IPS-18a (cell line): ENCODE measurements around the gene ASPG.

Source experiments
- H3K27ac ChIP-seq: one replicate; pipeline ENCODE4 v1.5.1; 2013; ENCODE audit warnings: low read length
- H3K27me3 ChIP-seq: one replicate; pipeline ENCODE4 v1.6.1; 2013; ENCODE audit warnings: mild to moderate bottlenecking, low read length; ENCODE audit not compliant: control insufficient read depth, insufficient read depth
- H3K36me3 ChIP-seq: one replicate; pipeline ENCODE4 v1.6.1; 2013; ENCODE audit warnings: low read depth, low read length; ENCODE audit not compliant: control insufficient read depth
- H3K4me1 ChIP-seq: one replicate; pipeline ENCODE4 v1.6.1; 2013; ENCODE audit warnings: low read depth, low read length; ENCODE audit not compliant: control insufficient read depth
- H3K4me3 ChIP-seq: one replicate; pipeline ENCODE4 v1.5.1; 2013; ENCODE audit warnings: low read length
- H3K9ac ChIP-seq: one replicate; pipeline ENCODE4 v1.6.1; 2013; ENCODE audit warnings: mild to moderate bottlenecking, low read length, moderate library complexity
- H3K9me3 ChIP-seq: one replicate; pipeline ENCODE4 v1.6.1; 2013; ENCODE audit warnings: low read depth, low read length; ENCODE audit not compliant: control insufficient read depth

Gene ASPG

GRCh38 chr14:104096318-104096717 lies 10.8 kb downstream of the ASPG start:
- Histone ChIP-seq H3K36me3 (no peaks in the 10 kb centered on the region), H3K4me3 (no peak overlapping the region), H3K4me1 (no peaks in the 10 kb centered on the region), H3K27me3 (no peaks in the 10 kb centered on the region), H3K9me3 (no peaks in the 10 kb centered on the region), H3K9ac (no peak overlapping the region), H3K27ac (no peak overlapping the region)

- Histone ChIP-seq H3K27me3 (no peaks in the 10 kb centered on the region), H3K9ac (no peak overlapping the region), H3K4me3 (no peak overlapping the region), H3K27ac (no peak overlapping the region), H3K9me3 (no peaks in the 10 kb centered on the region), H3K4me1 (no peaks in the 10 kb centered on the region), H3K36me3 (no peaks in the 10 kb centered on the region)
Observed at GRCh38 chr14:104096751-104097700, 11.5 kb downstream of the ASPG start.

- Histone ChIP-seq H3K27me3 (no peaks in the 10 kb centered on the region), H3K36me3 (no peaks in the 10 kb centered on the region), H3K4me3 (no peak overlapping the region), H3K27ac (no peak overlapping the region), H3K9ac (no peak overlapping the region), H3K9me3 (no peaks in the 10 kb centered on the region), H3K4me1 (no peaks in the 10 kb centered on the region)
Observed at GRCh38 chr14:104098272-104099095, 13.0 kb downstream of the ASPG start.

GRCh38 chr14:104099096-104100041 lies 13.9 kb downstream of the ASPG start:
- no peaks in the 10 kb centered on the region for H3K36me3 ChIP-seq
- H3K4me1 ChIP-seq: no peaks in the 10 kb centered on the region
- H3K9me3 ChIP-seq: no peaks in the 10 kb centered on the region
- no peak overlapping the region for H3K27ac ChIP-seq
- no peak overlapping the region for H3K4me3 ChIP-seq
- H3K9ac ChIP-seq: no peak overlapping the region
- H3K27me3 ChIP-seq: no peaks in the 10 kb centered on the region

GRCh38 chr14:104100171-104101085 lies 14.9 kb downstream of the ASPG start:
- H3K9ac ChIP-seq: no peak overlapping the region
- no peak overlapping the region for H3K4me3 ChIP-seq
- no peaks in the 10 kb centered on the region for H3K36me3 ChIP-seq
- no peak overlapping the region for H3K27ac ChIP-seq
- no peaks in the 10 kb centered on the region for H3K27me3 ChIP-seq
- no peaks in the 10 kb centered on the region for H3K9me3 ChIP-seq
- H3K4me1 ChIP-seq: no peaks in the 10 kb centered on the region

GRCh38 chr14:104101086-104101621 lies 15.7 kb downstream of the ASPG start:
- no peaks in the 10 kb centered on the region for H3K4me1 ChIP-seq
- H3K27ac ChIP-seq: no peak overlapping the region
- no peaks in the 10 kb centered on the region for H3K36me3 ChIP-seq
- no peak overlapping the region for H3K9ac ChIP-seq
- H3K4me3 ChIP-seq: no peak overlapping the region
- H3K9me3 ChIP-seq: no peaks in the 10 kb centered on the region
- no peaks in the 10 kb centered on the region for H3K27me3 ChIP-seq

- Histone ChIP-seq H3K9ac (no peak overlapping the region), H3K27ac (no peak overlapping the region), H3K4me3 (no peak overlapping the region), H3K4me1 (no peaks in the 10 kb centered on the region), H3K9me3 (no peaks in the 10 kb centered on the region), H3K27me3 (no peaks in the 10 kb centered on the region), H3K36me3 (no peaks in the 10 kb centered on the region)
Observed at GRCh38 chr14:104101651-104102281, 16.3 kb downstream of the ASPG start.

- no peaks in the 10 kb centered on the region for H3K27me3 ChIP-seq
- H3K27ac ChIP-seq: no peak overlapping the region
- no peaks in the 10 kb centered on the region for H3K9me3 ChIP-seq
- H3K4me1 ChIP-seq: no peaks in the 10 kb centered on the region
- H3K4me3 ChIP-seq: no peak overlapping the region
- no peaks in the 10 kb centered on the region for H3K36me3 ChIP-seq
- no peak overlapping the region for H3K9ac ChIP-seq
Observed at GRCh38 chr14:104102282-104102914, 16.9 kb downstream of the ASPG start.

- Histone ChIP-seq H3K9ac (no peak overlapping the region), H3K4me3 (no peak overlapping the region), H3K27ac (no peak overlapping the region), H3K4me1 (peaks cover 4% of the 10 kb centered on the region), H3K27me3 (no peaks in the 10 kb centered on the region), H3K36me3 (no peaks in the 10 kb centered on the region), H3K9me3 (no peaks in the 10 kb centered on the region)
Observed at GRCh38 chr14:104103061-104103445, 17.6 kb downstream of the ASPG start.
